Common myeloid progenitor, CD34-positive (primary cell): Measurements from ENCODE around the gene PGLYRP1.

Experiments
- CTCF ChIA-PET: fragments of 350-600 bp; sonication (Branson Sonifier 250); formaldehyde crosslinking; loops from one replicate; lab custom pipeline; 2021; ENCODE audit warnings: antibody characterized with exemption; lab: Charles Lee
- POLR2A ChIA-PET: fragments of 350-600 bp; sonication (Branson Sonifier 250); formaldehyde crosslinking; loops from one replicate; lab custom pipeline; 2021; ENCODE audit warnings: antibody characterized with exemption; lab: Charles Lee
- DNase-seq, 3 donors: peaks; one replicate each; pipeline versions ENCODE4 v3.0.0 to v3.0.0-alpha.2; 2013
- H3K27ac ChIP-seq, 2 experiments: 1 replicate in 1 of 2; 2 replicates in 1 of 2; pipeline ENCODE4 v1.7.0; 2013; ENCODE audit warnings: inconsistent platforms in 2 of 2, low read length in 2 of 2, mild to moderate bottlenecking in 2 of 2, low read depth in 1 of 2, moderate library complexity in 1 of 2; ENCODE audit not compliant: severe bottlenecking in 2 of 2, insufficient read depth in 1 of 2, poor library complexity in 1 of 2
- H3K27me3 ChIP-seq, 5 experiments: replicated peaks in 2 of 5; 1 replicate in 3 of 5; 2 replicates in 2 of 5; pipeline versions ENCODE4 v1.6.1 to v1.7.0; 2013; ENCODE audit warnings: low read length in 4 of 5, mild to moderate bottlenecking in 2 of 5, moderate library complexity in 2 of 5, inconsistent platforms in 1 of 5; ENCODE audit not compliant: insufficient read depth in 5 of 5, control insufficient read depth in 4 of 5
- H3K36me3 ChIP-seq, 4 experiments: 1 replicate in 2 of 4; 2 replicates in 2 of 4; pipeline versions ENCODE4 v1.6.1 to v1.7.0; 2013; ENCODE audit warnings: low read length in 3 of 4, control low read depth in 1 of 4, mild to moderate bottlenecking in 1 of 4; ENCODE audit not compliant: control insufficient read depth in 4 of 4, insufficient read depth in 4 of 4
- H3K4me1 ChIP-seq, 4 experiments: 1 replicate in 3 of 4; 2 replicates in 1 of 4; pipeline versions ENCODE4 v1.6.1 to v1.7.1; 2013; ENCODE audit warnings: low read length in 3 of 4, mild to moderate bottlenecking in 3 of 4, control low read depth in 1 of 4, inconsistent platforms in 1 of 4, moderate library complexity in 1 of 4; ENCODE audit not compliant: control insufficient read depth in 4 of 4, insufficient read depth in 4 of 4; ENCODE audit errors: control extremely low read depth in 1 of 4
- H3K4me3 ChIP-seq, 7 experiments: 1 replicate in 4 of 7; 2 replicates in 3 of 7; pipeline versions ENCODE4 v1.5.1 to v1.7.0; 2013; ENCODE audit warnings: mild to moderate bottlenecking in 7 of 7, low read length in 6 of 7, moderate library complexity in 6 of 7, inconsistent platforms in 2 of 7, low read depth in 2 of 7, control low read depth in 1 of 7; ENCODE audit not compliant: insufficient read depth in 4 of 7, control insufficient read depth in 1 of 7; ENCODE audit errors: extremely low read depth in 1 of 7
- H3K9me3 ChIP-seq, 5 experiments: 1 replicate in 4 of 5; 2 replicates in 1 of 5; pipeline versions ENCODE4 v1.6.1 to v1.7.1; 2013; ENCODE audit warnings: low read length in 4 of 5, mild to moderate bottlenecking in 2 of 5, inconsistent platforms in 1 of 5, low read depth in 1 of 5, moderate library complexity in 1 of 5; ENCODE audit not compliant: control insufficient read depth in 4 of 5, insufficient read depth in 2 of 5; ENCODE audit errors: control extremely low read depth in 1 of 5
- WGBS: methylation state at CpG from one replicate; pipeline ENCODE4 v1.1.5; 2013; ENCODE audit not compliant: insufficient coverage; 5-methylcytosine and 5-hydroxymethylcytosine counted together

The PGLYRP1 gene

GRCh38 chr19:46009530-46010510 lies 13.0 kb downstream of the PGLYRP1 start:
- peaks cover 0 to 19% (median 7%) of the 10 kb centered on the region in 5 experiments for H3K27me3 ChIP-seq
- POLR2A ChIA-PET = interaction anchor here (0.6 kb wide), 1 partner anchor 217 kb away, joined by 4 read pairs; the partner anchor contains the start of gene DMWD
- no peak overlapping the region for H3K4me3 ChIP-seq
- 83% methylated on average over 26 of the region's 28 CpGs for WGBS
- H3K27ac ChIP-seq = no peak overlapping the region
- peaks cover 0 to 18% (median 6%) of the 10 kb centered on the region in 4 experiments for H3K36me3 ChIP-seq
- DNase-seq = peak; percentile 69 to 74 (median 74)
- CTCF ChIA-PET = interaction anchor here (0.6 to 1.9 kb wide), 6 partner anchors 11 to 1573 kb away, joined by 3 to 6 read pairs (median 3); no protein-coding TSS in a partner anchor
- no peaks in the 10 kb centered on the region for H3K9me3 ChIP-seq
- peaks cover 0 to 5% (median 2%) of the 10 kb centered on the region in 4 experiments for H3K4me1 ChIP-seq

GRCh38 chr19:46006411-46006810 lies 16.4 kb downstream of the PGLYRP1 start:
- no peak overlapping the region for H3K4me3 ChIP-seq

GRCh38 chr19:46002678-46003275 lies 20.1 kb downstream of the PGLYRP1 start:
- Histone ChIP-seq H3K27ac (no peak overlapping the region), H3K36me3 (peaks cover 0 to 14% (median 5%) of the 10 kb centered on the region in 4 experiments), H3K9me3 (no peaks in the 10 kb centered on the region), H3K4me3 (no peak overlapping the region), H3K4me1 (peaks cover 0 to 12% (median 9%) of the 10 kb centered on the region in 4 experiments), H3K27me3 (peaks cover 0 to 28% (median 6%) of the 10 kb centered on the region in 5 experiments)
- POLR2A ChIA-PET = no interaction called here
- no peak for DNase-seq
- CTCF ChIA-PET = no interaction called here
- 96% methylated on average over 12 of the region's 15 CpGs for WGBS

More at GRCh38 chr19:46006411-46006810, 16.4 kb downstream of the PGLYRP1 start:
- Histone ChIP-seq H3K9me3 (no peaks in the 10 kb centered on the region), H3K27ac (no peak overlapping the region), H3K36me3 (peaks cover 0 to 21% (median 6%) of the 10 kb centered on the region in 4 experiments), H3K27me3 (peaks cover 0 to 2% (median 0%) of the 10 kb centered on the region in 5 experiments), H3K4me1 (no peaks in the 10 kb centered on the region)
- no peak for DNase-seq
- ChIA-PET POLR2A (no interaction called here), CTCF (interaction anchor here (0.6 to 1.2 kb wide), 3 partner anchors 9 to 10 kb away, joined by 3 read pairs; no protein-coding TSS in a partner anchor)
- WGBS = 100% methylated on average over 9 of the region's 13 CpGs

- POLR2A ChIA-PET = interaction anchor here (0.6 kb wide), 1 partner anchor 97 kb away, joined by 3 read pairs; no protein-coding TSS in a partner anchor
- H3K27me3 ChIP-seq = peaks cover 0 to 28% (median 6%) of the 10 kb centered on the region in 5 experiments
- H3K36me3 ChIP-seq = peaks cover 0 to 7% (median 1%) of the 10 kb centered on the region in 4 experiments
- CTCF ChIA-PET = no interaction called here
- H3K27ac ChIP-seq = no peak overlapping the region
- no peaks in the 10 kb centered on the region for H3K9me3 ChIP-seq
- H3K4me1 ChIP-seq = peaks cover 5 to 18% (median 14%) of the 10 kb centered on the region in 4 experiments
- DNase-seq = peak; percentile 40 to 60 (median 60)
- H3K4me3 ChIP-seq = peak overlapping the region in 2 of 7 experiments; percentile 16 to 40
- WGBS = 4% methylated on average over 21 of the region's 34 CpGs
These were observed 22.2 kb downstream of the PGLYRP1 start for GRCh38 chr19:46000491-46001246.

- H3K4me3 ChIP-seq = no peak overlapping the region
- H3K9me3 ChIP-seq = no peaks in the 10 kb centered on the region
- H3K27ac ChIP-seq = no peak overlapping the region
- peaks cover 0 to 28% (median 6%) of the 10 kb centered on the region in 5 experiments for H3K27me3 ChIP-seq
- WGBS = 32% methylated on average over 14 of the region's 14 CpGs
- CTCF ChIA-PET = interaction anchor here (2.2 kb wide), 1 partner anchor 10 kb away, joined by 6 read pairs; no protein-coding TSS in a partner anchor
- peaks cover 0 to 7% (median 1%) of the 10 kb centered on the region in 4 experiments for H3K36me3 ChIP-seq
- DNase-seq = no peak
- POLR2A ChIA-PET = no interaction called here
- H3K4me1 ChIP-seq = peaks cover 6 to 22% (median 17%) of the 10 kb centered on the region in 4 experiments
These were observed 23.2 kb downstream of the PGLYRP1 start for GRCh38 chr19:45999653-46000121.

GRCh38 chr19:45998834-45999233 lies 24.0 kb downstream of the PGLYRP1 start:
- DNase-seq = no peak
- Histone ChIP-seq H3K36me3 (peaks cover 0 to 7% (median 0%) of the 10 kb centered on the region in 4 experiments), H3K4me3 (no peak overlapping the region), H3K27ac (no peak overlapping the region), H3K4me1 (peaks cover 6 to 26% (median 19%) of the 10 kb centered on the region in 4 experiments), H3K27me3 (peaks cover 0 to 28% (median 6%) of the 10 kb centered on the region in 5 experiments), H3K9me3 (no peaks in the 10 kb centered on the region)
- WGBS = 100% methylated on average over 3 of the region's 4 CpGs
- POLR2A ChIA-PET = interaction anchor here (0.5 kb wide), 1 partner anchor 14 kb away, joined by 4 read pairs; no protein-coding TSS in a partner anchor
- CTCF ChIA-PET = interaction anchor here (2.2 kb wide), 1 partner anchor 11 kb away, joined by 6 read pairs; no protein-coding TSS in a partner anchor
